ENCODE results near the gene TYW1B.

GRCh38 chr7:72754312-72754711 is 73.7 kb downstream of the TYW1B start:
- TF ChIP-seq CTCF (IDR thresholded peaks at IDR 0.05) (no peak), POLR2A (IDR thresholded peaks at IDR 0.05; ENCODE audit: low read depth) (no peak), POLR2AphosphoS5 (IDR thresholded peaks at IDR 0.05) (no peak), EP300 (IDR thresholded peaks at IDR 0.05) (no peak)
